HEK293 (cell line): Measurements from ENCODE around the gene BPIFB4.

Experiments used
- CTCF ChIP-seq: fragments of 450-650 bp; formaldehyde crosslinking; IDR thresholded peaks from 2 replicates; pipeline ENCODE4 v1.5.1; 2016; ENCODE audit warnings: missing biosample characterization, missing genetic modification characterization
- PRDM10 ChIP-seq: fragments of 450-650 bp; formaldehyde crosslinking; IDR thresholded peaks from 2 replicates; pipeline ENCODE4 v1.5.1; 2016; ENCODE audit warnings: missing biosample characterization, missing genetic modification characterization
- TRIM28 ChIP-seq: IDR thresholded peaks from 2 replicates; pipeline ENCODE4 v1.6.1; 2011; ENCODE audit warnings: low read length, control low read depth, borderline replicate concordance
- ZNF529 ChIP-seq: fragments of 450-650 bp; formaldehyde crosslinking; IDR thresholded peaks from 2 replicates; pipeline ENCODE4 v1.5.1; 2017; ENCODE audit warnings: missing genetic modification characterization, missing biosample characterization; ENCODE audit not compliant: insufficient replicate concordance

DNA sequence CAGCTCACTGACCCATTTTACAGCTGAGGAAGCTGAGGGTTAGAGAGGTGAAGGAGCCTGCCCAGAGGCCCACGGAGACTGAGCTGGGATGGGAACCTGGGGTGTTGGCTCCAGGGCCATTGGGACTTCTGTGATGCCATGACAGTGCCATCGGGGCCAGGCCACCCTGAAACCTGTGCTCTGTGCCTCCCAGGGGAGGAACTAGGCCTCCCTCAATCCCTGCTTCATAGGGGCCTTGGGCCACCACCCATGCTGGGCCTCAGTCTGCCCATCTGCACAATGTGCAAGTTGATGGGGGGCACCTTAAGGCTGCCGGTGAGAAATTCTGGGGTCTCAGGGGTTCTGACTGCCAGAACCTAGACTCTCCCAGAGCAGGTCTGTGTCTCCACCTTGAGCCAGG is 24.9 kb downstream of the BPIFB4 start:
- TF ChIP-seq ZNF529 (no peak), CTCF (no peak), PRDM10 (tag by site-specific recombination) (no peak), TRIM28 (no peak)
